HG02623 (cell line): ENCODE results near the gene SHC3.
"Not testable (repeated sequence)": the region's sequence is repeated elsewhere in the genome, so short reads cannot be mapped to it uniquely, and the experiment has no call there.

Source experiments
- ATAC-seq: cut with Tn5 transposase; IDR thresholded peaks from one replicate; pipeline ENCODE4 v1.9.1; 2021; ENCODE audit warnings: moderate library complexity; ENCODE audit not compliant: unreplicated experiment

SHC3 gene

DNA sequence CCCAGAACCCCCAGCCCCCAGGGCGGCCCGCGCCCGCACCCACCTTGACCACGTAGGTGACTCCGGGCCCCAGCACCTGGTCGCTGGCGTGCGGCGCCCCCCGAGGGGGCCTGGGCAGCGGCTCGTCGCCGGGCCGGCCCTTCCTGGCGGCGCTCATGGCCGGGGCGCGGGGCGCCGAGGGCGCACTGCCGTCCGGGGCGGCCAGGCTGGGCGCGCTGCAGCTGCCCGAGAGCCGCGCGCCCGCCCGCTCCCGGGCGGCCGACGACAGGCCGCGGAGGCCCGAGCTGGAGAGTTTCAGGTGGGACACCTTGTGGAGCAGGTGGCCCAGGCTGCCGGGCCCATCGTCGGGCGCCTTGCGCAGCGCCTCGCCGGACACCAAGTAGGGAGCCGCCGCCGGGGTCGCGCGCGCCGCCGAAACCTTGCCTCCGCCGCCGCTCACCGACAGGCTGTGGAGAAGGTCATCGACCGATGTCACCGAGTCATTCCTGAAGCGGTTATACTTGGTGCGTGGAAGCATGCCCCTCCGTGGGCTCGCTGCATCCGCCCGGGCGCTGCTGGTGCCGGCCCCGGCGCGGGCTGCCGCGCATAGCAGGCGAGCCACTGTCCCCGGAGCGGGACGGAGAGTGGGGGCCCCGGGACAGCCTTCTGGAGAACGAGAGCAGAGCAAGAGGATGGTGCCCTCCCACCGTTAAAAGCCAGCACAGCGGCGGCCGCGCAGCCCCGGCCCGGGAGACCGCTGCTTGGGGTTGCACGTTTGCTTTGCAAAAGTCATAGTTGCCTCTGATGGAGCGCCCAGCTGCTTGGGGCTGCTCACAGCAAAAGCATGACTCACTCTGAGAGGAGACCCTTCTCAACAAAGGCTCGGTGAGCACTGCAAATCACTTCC lies at the start of gene SHC3:
Gene SHC3 (minus strand): TSS at position 875 of the 886 bp plus-strand sequence. CDS start 358 bp downstream, at position 517.
- ATAC-seq, result no peak

DNA sequence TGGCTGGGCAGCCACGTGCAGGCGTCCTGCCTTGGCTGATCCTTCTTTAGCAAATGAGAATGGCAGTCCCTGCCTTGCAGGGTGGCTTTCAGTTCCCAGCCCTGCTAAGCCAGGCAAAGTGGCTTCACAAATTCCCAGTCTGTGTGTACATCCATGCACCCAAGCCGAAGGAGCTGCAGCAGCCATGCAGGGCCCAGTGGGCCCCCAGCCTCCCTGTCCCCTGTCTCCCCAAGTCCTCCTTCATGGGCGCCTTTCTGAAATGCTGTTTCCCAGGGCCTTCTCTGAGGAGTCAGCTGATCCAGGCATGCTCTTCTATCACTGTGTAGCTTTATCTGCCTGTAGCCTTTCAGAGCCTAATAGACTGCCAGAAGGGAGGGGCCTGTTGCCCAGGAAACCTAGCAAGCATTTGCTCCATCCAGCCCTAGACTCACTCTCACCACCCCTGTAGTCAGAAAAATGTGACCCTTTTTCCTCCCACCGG lies 47.4 kb upstream of the SHC3 start:
- ATAC-seq, result no peak

DNA sequence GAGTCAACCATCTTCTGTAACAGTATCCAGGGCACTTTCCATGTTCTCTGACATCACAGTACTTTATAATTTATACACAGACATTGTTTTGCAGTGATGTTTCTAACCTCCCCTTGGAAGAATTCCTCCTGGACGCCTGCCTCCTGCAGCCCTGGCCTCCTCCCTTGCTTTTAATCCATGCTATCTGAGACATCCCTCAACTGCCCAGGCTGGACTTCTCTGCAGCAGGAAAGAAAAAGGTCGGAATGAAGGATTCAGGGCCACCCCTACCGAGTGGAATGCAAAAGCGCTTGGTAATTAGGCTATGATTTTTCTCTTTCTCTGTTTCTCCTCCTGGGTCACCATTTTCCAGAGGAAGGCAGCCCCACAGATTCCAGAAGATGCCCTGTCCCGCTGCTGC lies 47.0 kb upstream of the SHC3 start:
- no peak for ATAC-seq

DNA sequence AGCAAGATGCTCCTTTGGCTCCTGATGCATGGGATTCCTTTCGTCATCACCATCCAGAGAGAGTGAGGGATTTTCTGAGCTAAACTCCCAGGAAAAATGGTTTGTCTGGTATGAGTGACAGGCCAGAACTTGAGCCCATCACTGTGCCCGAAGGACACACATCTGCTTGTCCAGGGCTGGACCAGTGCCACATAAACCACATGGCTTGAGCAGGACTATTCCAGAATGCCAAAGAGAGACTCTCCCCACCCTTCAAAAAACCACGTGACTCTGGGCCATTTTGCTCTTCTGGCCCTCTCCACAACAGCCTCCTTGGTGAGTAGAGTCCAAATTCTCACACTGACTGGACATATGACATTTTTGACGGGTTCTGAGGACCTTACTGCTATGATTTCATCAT lies 46.4 kb upstream of the SHC3 start:
- ATAC-seq, result no peak

DNA sequence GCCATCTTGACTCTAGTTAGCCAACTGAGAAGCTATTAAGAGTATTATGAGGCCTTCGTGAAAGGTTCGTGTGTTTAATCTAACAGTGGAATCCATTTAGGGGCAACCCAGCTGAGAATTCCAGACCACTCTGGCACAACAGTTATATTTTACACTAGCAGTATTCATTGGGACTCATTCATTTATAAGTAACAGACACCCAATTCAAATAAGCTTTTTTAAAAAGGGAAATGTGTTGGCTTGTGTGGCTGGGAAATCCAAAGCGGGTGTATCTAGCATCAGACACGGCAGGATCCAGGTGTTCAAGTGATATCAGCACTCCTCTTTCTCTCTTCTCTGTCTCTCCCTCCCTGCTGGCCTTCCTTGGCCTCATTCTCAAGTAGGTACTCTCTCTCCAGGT lies 46.0 kb upstream of the SHC3 start:
- ATAC-seq, result no peak

DNA sequence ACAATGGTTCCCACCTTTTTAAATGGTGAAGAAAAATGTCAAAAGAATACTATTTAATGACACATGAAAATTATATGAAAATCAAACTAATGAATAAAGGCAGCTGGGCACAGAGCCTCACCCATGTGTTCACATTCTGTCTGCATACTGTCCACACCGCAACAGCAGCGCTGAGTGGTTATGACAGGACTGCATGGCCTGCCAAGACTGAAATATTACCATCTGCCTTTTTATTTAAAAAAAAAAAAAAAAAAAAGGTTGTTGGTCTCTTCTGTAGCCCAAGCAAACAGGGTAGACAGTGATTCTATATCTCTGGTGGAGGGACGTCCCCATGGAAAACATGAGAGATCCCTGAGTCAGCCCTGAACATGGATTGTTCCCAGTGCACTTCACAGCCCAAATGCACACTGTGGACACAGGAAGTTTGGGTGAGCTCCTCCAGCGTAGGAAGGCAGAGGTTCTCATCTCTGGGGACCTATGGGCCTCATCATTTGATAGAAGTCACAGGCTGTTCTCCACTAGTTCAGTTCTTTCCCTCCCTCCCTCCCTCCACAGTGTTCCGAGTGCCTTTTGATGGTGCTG lies 44.9 kb upstream of the SHC3 start:
- no peak for ATAC-seq

DNA sequence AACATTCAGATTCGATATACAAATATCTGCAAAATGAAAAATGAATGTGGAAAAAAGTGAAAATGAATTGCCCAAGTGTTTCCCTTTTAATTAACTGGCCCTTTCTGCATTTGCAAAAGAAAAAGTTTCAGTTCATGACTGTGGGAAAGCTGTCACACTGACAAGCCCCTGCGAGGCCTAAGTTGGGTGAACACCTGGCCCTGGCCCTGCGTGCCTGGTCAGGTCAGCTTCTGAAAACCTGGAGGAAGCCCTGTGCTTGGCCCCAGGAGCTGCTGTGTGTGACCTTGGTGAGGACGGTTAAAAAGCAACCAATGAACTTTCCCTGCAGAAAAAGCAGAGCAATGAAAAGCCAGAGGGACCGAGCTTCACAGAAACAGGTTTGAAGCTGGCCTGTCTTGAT lies 41.0 kb upstream of the SHC3 start:
- ATAC-seq, result no peak

DNA sequence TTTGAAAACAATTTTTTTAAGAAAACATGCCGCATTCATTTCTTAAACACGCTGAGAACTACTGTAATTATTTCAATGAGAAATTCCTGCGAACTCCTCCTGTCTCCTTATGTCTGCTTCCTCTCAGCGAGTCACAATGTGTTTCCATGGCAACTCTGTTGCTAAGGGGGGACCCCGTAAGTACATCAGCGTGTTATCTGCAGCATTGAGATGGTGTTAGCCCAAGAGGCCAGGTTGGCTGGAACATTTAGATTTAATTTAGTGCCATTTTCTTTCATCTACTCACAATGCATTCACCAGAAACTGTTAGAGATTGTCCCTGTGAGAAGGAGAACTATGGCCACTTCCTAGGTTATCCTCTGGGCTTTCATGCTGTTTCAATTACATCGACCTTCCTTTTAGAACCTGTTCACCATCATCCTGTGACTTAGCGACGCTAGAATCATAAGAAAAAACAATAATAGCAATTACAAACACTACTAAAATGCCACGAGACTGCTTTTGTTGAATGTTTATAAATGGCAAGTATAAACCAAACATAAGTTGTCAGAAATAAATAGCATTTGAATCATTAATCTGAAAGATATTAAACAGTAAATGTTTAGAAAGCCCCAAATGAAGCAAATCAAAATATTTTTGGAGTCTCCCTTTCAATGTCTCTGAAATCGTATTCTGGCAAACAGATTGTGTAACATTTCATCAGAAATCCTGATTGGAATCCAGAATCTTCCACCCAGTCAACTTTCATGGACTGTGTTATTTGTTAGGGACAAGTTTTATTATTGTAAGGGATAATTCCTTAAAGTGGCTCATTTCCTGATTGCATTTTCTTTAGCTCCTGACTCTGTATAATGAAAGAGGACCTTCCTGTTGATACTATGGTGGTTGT lies 39.7 kb upstream of the SHC3 start:
- no peak for ATAC-seq

- ATAC-seq, result no peak
These were observed 36.7 kb upstream of the SHC3 start for GRCh38 chr9:89215342-89215741.

GRCh38 chr9:89213396-89213880 lies 34.8 kb upstream of the SHC3 start:
- no peak for ATAC-seq

- ATAC-seq, result no peak
These were observed 33.6 kb upstream of the SHC3 start for GRCh38 chr9:89212171-89212570.

GRCh38 chr9:89209311-89209710 lies 30.7 kb upstream of the SHC3 start:
- ATAC-seq, result not testable (repeated sequence)

DNA sequence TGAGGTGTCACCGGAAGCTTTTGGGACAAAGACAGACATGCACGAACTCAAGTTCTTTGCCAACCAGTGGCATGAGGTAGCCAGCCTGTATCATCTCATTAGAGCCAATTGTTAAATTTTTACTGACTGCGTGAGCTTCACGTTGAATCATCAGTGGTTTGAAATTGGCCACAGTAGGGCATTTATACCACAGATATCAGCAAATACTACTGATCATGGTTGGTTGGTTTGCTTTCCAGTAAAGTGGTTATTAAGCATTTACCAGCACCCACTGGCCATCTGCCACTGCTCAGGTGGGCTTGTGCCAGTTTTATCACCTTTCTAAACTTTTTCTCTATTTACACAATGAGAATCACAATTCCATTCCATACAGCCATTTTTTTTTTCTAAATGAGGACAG lies 28.4 kb upstream of the SHC3 start:
- no peak for ATAC-seq

- ATAC-seq, result no peak
These were observed 26.2 kb upstream of the SHC3 start for GRCh38 chr9:89204801-89205200.

GRCh38 chr9:89195131-89195797 lies 16.6 kb upstream of the SHC3 start:
- ATAC-seq, result no peak

DNA sequence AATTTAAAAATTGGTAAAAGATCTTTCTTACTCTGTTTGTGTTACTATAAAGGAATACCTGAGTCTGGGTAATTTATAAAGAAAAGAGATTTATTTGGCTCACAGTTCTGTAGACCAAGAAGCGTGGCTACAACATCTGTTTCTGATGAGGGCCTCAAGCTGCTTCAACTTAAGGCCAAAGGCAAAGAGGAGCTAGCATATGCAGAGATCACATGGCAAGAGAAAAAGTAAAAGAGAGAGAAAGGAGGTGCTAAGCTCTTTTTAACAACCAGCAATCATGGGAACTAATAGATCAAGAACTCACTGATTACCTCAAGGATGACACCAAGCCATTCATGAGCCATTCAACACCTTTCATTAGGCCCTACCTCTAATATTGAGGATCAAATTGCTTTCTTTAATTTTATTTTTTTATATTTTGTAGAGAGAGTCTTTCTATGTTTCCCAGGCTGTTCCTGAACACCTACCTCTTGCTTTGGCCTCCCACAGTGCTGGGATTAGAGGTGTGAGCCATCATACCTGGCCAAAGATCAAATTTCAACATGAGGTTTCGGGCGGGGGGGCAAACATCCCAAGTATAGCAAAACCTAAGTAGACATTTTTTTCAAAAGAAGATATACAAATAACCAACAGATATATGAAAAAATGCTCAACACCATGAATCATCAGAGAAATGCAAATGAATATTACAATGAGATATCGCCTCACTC lies 16.0 kb upstream of the SHC3 start:
- no peak for ATAC-seq

GRCh38 chr9:89191004-89191403 lies 12.4 kb upstream of the SHC3 start:
- no peak for ATAC-seq

DNA sequence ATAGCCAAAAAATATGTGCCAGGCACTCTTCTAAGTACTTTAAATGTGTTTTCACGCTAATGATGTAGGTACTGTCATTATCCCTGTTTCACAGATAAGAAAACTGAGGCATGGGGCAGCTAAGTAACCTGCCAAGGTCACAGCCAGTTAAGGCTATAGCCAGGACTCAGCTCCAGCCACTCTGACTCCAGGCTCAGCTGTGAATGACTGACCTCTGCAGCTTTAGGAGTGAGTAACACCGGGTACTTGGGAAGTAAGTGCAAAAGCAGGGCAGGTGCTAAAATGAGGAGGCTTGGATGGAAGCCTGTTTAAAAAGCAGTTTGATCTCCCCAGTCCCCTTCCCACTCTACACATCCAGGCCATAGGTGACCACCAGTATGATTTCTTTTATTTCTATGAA lies 10.6 kb upstream of the SHC3 start:
- ATAC-seq, result no peak

- no peak for ATAC-seq
These were observed 9.3 kb upstream of the SHC3 start for GRCh38 chr9:89187950-89188349.

DNA sequence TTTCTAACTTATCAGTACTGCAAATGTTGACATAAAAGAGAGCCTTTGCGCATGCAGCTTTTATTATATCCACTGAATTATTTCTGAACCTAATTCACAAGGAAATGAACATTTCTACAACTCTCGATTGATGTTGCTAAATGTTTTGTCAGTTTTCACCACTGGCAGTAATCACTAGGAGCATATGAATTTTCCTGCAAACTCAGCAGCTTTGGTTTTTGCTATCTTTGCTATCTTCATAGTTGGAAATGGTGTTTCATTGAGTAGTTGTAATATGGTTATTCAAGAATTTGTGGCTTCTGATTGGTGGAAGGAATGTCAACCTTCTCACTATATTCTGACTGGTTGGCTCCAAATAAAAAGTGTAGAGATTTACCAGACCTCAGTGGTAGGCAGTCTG lies 8.9 kb upstream of the SHC3 start:
- ATAC-seq, result no peak
